Nephron (organoid): ENCODE data around the gene ECHS1.
A peak's percentile ranks its signal among the peaks of the same experiment; 100 is the strongest.

ENCODE experiments used
- H3K27ac Mint-ChIP-seq, 3 experiments: 2 replicates each; pipeline ENCODE4 v1.8.0; 2020; ENCODE audit warnings: mixed read lengths in 3 of 3, mild to moderate bottlenecking in 2 of 3, moderate library complexity in 1 of 3
- H3K27me3 Mint-ChIP-seq: 2 replicates; pipeline ENCODE4 v1.8.0; 2021; ENCODE audit warnings: low read depth, mild to moderate bottlenecking, moderate library complexity, mixed read lengths
- H3K36me3 Mint-ChIP-seq: 2 replicates; pipeline ENCODE4 v1.8.0; 2020; ENCODE audit warnings: low read depth, mixed read lengths
- H3K4me1 Mint-ChIP-seq: 2 replicates; pipeline ENCODE4 v1.8.0; 2020; ENCODE audit warnings: mixed read lengths
- H3K4me3 Mint-ChIP-seq, 3 experiments: 2 replicates each; pipeline ENCODE4 v1.8.0; 2020; ENCODE audit warnings: mild to moderate bottlenecking in 3 of 3, mixed read lengths in 3 of 3, moderate library complexity in 2 of 3
- H3K9me3 Mint-ChIP-seq: 2 replicates; pipeline ENCODE4 v1.8.0; 2020; ENCODE audit warnings: mixed read lengths
- CTCF ChIP-seq, 3 experiments: fragments of 200-600 bp; sonication (generic); IDR thresholded peaks; one replicate each; pipeline ENCODE4 v1.5.0; 2021; ENCODE audit warnings: antibody characterized with exemption in 3 of 3; ENCODE audit not compliant: unreplicated experiment in 3 of 3

ECHS1 gene

GRCh38 chr10:133394801-133395221 is 21.7 kb upstream of the ECHS1 start:
- Mint-ChIP-seq H3K27ac (peak overlapping the region; percentile 89 to 93 (median 90)), H3K36me3 (peaks cover 38% of the 10 kb centered on the region), H3K27me3 (no peaks in the 10 kb centered on the region), H3K9me3 (no peaks in the 10 kb centered on the region), H3K4me1 (peaks cover 5% of the 10 kb centered on the region), H3K4me3 (peak overlapping the region; percentile 98 to 99 (median 98))
- TF ChIP-seq CTCF (IDR thresholded peaks at IDR 0.05; ENCODE audit: unreplicated experiment in 3 of 3) = no peak

- peak within 1 kb of the TSS; percentile 98 to 99 (median 98) for H3K4me3 Mint-ChIP-seq
- peaks cover 33% of the 10 kb centered on the region for H3K36me3 Mint-ChIP-seq
- no peaks in the 10 kb centered on the region for H3K9me3 Mint-ChIP-seq
- H3K4me1 Mint-ChIP-seq = peaks cover 5% of the 10 kb centered on the region
- no peaks in the 10 kb centered on the region for H3K27me3 Mint-ChIP-seq
- TF ChIP-seq CTCF (IDR thresholded peaks at IDR 0.05; ENCODE audit: unreplicated experiment in 3 of 3) = peak in 1 of 3 experiments; percentile 27
- H3K27ac Mint-ChIP-seq = peak within 1 kb of the TSS; percentile 89 to 93 (median 90)
Measured at GRCh38 chr10:133394064-133394663, 21.0 kb upstream of the ECHS1 start, which contains the start of gene MTG1. Gene MTG1 (plus strand): TSS chr10:133394157. CDS start chr10:133394221, 64 bp downstream.

GRCh38 chr10:133393401-133394063 is 20.4 kb upstream of the ECHS1 start:
- no peak for TF ChIP-seq CTCF (IDR thresholded peaks at IDR 0.05; ENCODE audit: unreplicated experiment in 3 of 3)
- peaks cover 28% of the 10 kb centered on the region for H3K36me3 Mint-ChIP-seq
- peaks cover 5% of the 10 kb centered on the region for H3K4me1 Mint-ChIP-seq
- peak overlapping the region; percentile 98 to 99 (median 98) for H3K4me3 Mint-ChIP-seq
- H3K27me3 Mint-ChIP-seq = no peaks in the 10 kb centered on the region
- no peaks in the 10 kb centered on the region for H3K9me3 Mint-ChIP-seq
- H3K27ac Mint-ChIP-seq = peak overlapping the region; percentile 51 to 92 (median 89)

DNA sequence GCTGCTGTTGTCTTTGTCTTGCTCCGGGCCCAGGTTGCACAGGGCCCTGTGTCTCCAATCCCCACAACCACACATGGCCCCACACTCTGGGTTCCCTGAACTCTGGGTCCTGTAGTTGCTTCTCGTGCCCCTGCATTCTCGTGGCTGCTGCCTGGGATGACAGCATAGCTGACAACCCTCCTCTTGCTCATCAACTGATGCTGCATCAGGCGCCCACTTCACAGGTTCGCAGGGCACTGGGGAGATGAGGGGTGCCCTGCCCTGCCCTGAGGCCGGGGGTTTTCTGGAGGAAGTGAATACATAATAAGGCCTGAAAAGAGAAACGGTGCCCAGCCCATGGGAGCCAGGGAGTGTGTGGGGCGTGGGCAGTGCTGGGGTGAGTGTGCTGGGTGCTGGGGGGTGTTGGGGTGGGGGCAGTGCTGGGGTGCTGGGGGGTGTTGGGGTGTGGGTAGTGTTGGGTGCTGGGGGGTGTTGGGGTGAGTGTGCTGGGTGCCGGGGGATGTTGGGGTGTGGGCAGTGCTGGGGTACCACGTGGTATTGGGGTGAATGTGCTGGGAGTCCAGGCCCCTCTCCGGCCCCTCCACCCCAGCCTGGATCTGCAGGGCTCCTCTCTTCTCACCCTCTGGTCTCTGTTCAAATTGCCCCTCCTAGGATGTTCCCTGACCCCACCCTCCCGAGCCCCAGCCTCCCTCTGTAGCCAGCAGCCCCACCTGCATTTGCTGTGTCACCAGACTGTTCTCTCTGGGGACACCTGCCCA is 18.8 kb upstream of the ECHS1 start:
- H3K36me3 Mint-ChIP-seq = peaks cover 14% of the 10 kb centered on the region
- no peak overlapping the region for H3K4me3 Mint-ChIP-seq
- H3K4me1 Mint-ChIP-seq = peaks cover 5% of the 10 kb centered on the region
- no peaks in the 10 kb centered on the region for H3K27me3 Mint-ChIP-seq
- no peaks in the 10 kb centered on the region for H3K9me3 Mint-ChIP-seq
- H3K27ac Mint-ChIP-seq = no peak overlapping the region
- TF ChIP-seq CTCF (IDR thresholded peaks at IDR 0.05; ENCODE audit: unreplicated experiment in 3 of 3) = no peak

- H3K36me3 Mint-ChIP-seq = peaks cover 10% of the 10 kb centered on the region
- peaks cover 5% of the 10 kb centered on the region for H3K4me1 Mint-ChIP-seq
- no peaks in the 10 kb centered on the region for H3K27me3 Mint-ChIP-seq
- no peak overlapping the region for H3K27ac Mint-ChIP-seq
- H3K9me3 Mint-ChIP-seq = no peaks in the 10 kb centered on the region
- peak overlapping the region in 1 of 3 experiments; percentile 41 for H3K4me3 Mint-ChIP-seq
- TF ChIP-seq CTCF (IDR thresholded peaks at IDR 0.05; ENCODE audit: unreplicated experiment in 3 of 3) = no peak
Measured at GRCh38 chr10:133391249-133391635, 18.1 kb upstream of the ECHS1 start.
